ENCODE results near the gene ALK.

ALK gene

DNA sequence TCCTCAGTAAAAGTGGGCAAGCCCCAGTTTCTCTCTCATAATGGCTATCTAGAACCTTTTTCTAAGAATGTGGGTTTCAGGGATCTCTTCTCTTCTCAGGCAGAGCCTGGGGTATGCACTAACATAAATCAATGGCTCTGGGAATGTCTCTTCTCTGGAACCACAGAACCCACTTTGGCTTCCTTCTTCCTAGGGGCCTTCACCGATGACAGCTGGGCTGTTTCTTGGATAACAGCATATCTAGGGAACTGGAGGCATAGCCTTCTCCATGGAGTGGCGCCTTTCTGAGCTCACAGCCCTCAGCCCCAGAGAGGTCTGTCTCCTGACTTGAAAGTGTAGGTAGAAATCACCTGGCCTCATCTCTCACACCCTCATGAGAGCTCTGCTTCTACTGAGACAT, 558.3 kb downstream of the ALK start:
- Histone ChIP-seq H3K27ac (ENCODE audit: extremely low read depth, low read depth, low read length) (no peak overlapping the region), H3K36me3 (ENCODE audit: control insufficient read depth in 2 of 2, insufficient read depth in 1 of 2, low read length in 2 of 2) (no peaks in the 10 kb centered on the region), H3K4me3 (ENCODE audit: low read depth, low read length) (no peak overlapping the region), H3K9me3 (ENCODE audit: control insufficient read depth, insufficient read depth, low read depth, low read length) (no peaks in the 10 kb centered on the region), H3K4me1 (ENCODE audit: control insufficient read depth, insufficient read depth, low read length) (no peaks in the 10 kb centered on the region)
- CTCF ChIA-PET: no interaction called here
- POLR2A ChIA-PET: no interaction called here
- no peak for TF ChIP-seq ZNF623 (tag by site-specific recombination; IDR thresholded peaks at IDR 0.05)
- no peak for TF ChIP-seq ZNF510 (tag by site-specific recombination; IDR thresholded peaks at IDR 0.05; ENCODE audit: insufficient replicate concordance)

- CTCF ChIA-PET: interaction anchor here (0.6 kb wide), 1 partner anchor 43 kb away, joined by 3 read pairs; no protein-coding TSS in a partner anchor
- H3K27ac ChIP-seq (ENCODE audit: extremely low read depth, low read depth, low read length): no peak overlapping the region
These were observed 560.2 kb downstream of the ALK start for GRCh38 chr2:29361231-29361630.

More at GRCh38 chr2:29361231-29361630, 560.2 kb downstream of the ALK start:
- H3K9me3 ChIP-seq (ENCODE audit: control insufficient read depth, insufficient read depth, low read depth, low read length): no peaks in the 10 kb centered on the region
- H3K4me3 ChIP-seq (ENCODE audit: low read depth, low read length): no peak overlapping the region
- no peak for TF ChIP-seq ZNF645 (tag by site-specific recombination; IDR thresholded peaks at IDR 0.05)
- TF ChIP-seq GLI2 (tag by site-specific recombination; IDR thresholded peaks at IDR 0.05; ENCODE audit: borderline replicate concordance, low read depth): no peak
- TF ChIP-seq ZNF175 (tag by site-specific recombination; IDR thresholded peaks at IDR 0.05): no peak
- TF ChIP-seq, protein P1, sequence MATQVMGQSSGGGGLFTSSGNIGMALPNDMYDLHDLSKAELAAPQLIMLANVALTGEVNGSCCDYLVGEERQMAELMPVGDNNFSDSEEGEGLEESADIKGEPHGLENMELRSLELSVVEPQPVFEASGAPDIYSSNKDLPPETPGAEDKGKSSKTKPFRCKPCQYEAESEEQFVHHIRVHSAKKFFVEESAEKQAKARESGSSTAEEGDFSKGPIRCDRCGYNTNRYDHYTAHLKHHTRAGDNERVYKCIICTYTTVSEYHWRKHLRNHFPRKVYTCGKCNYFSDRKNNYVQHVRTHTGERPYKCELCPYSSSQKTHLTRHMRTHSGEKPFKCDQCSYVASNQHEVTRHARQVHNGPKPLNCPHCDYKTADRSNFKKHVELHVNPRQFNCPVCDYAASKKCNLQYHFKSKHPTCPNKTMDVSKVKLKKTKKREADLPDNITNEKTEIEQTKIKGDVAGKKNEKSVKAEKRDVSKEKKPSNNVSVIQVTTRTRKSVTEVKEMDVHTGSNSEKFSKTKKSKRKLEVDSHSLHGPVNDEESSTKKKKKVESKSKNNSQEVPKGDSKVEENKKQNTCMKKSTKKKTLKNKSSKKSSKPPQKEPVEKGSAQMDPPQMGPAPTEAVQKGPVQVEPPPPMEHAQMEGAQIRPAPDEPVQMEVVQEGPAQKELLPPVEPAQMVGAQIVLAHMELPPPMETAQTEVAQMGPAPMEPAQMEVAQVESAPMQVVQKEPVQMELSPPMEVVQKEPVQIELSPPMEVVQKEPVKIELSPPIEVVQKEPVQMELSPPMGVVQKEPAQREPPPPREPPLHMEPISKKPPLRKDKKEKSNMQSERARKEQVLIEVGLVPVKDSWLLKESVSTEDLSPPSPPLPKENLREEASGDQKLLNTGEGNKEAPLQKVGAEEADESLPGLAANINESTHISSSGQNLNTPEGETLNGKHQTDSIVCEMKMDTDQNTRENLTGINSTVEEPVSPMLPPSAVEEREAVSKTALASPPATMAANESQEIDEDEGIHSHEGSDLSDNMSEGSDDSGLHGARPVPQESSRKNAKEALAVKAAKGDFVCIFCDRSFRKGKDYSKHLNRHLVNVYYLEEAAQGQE (tag by site-specific recombination; IDR thresholded peaks at IDR 0.05): no peak
- TF ChIP-seq ZNF350 (tag by site-specific recombination; IDR thresholded peaks at IDR 0.05): no peak
- no peak for TF ChIP-seq ZNF501 (tag by site-specific recombination; IDR thresholded peaks at IDR 0.05)
- TF ChIP-seq ZBTB44 (tag by site-specific recombination; IDR thresholded peaks at IDR 0.05): no peak
- no peak for TF ChIP-seq HOXD13 (CRISPR knock-in tag; IDR thresholded peaks at IDR 0.05; ENCODE audit: borderline replicate concordance)
- no peak for TF ChIP-seq ZNF223 (tag by site-specific recombination; IDR thresholded peaks at IDR 0.05)
- no peak for TF ChIP-seq ZNF747 (tag by site-specific recombination; IDR thresholded peaks at IDR 0.05)
- TF ChIP-seq KLF9 (tag by site-specific recombination; IDR thresholded peaks at IDR 0.05; ENCODE audit: low read depth): no peak
- TF ChIP-seq ZSCAN30 (tag by site-specific recombination; IDR thresholded peaks at IDR 0.05): no peak
- no peak for TF ChIP-seq ZBTB7A (tag by site-specific recombination; IDR thresholded peaks at IDR 0.05; ENCODE audit: low read depth)
- no peak for TF ChIP-seq ZFP41 (tag by site-specific recombination; IDR thresholded peaks at IDR 0.05; ENCODE audit: borderline replicate concordance)
- TF ChIP-seq KLF8 (tag by site-specific recombination; IDR thresholded peaks at IDR 0.05): no peak
- no peak for TF ChIP-seq ZNF529 (tag by site-specific recombination; IDR thresholded peaks at IDR 0.05; ENCODE audit: insufficient replicate concordance)
- no peak for TF ChIP-seq ZSCAN23 (tag by site-specific recombination; IDR thresholded peaks at IDR 0.05)
- no peak for TF ChIP-seq ZNF48 (tag by site-specific recombination; IDR thresholded peaks at IDR 0.05)
- no peaks in the 10 kb centered on the region for H3K36me3 ChIP-seq (ENCODE audit: control insufficient read depth in 2 of 2, insufficient read depth in 1 of 2, low read length in 2 of 2)
- no peaks in the 10 kb centered on the region for H3K4me1 ChIP-seq (ENCODE audit: control insufficient read depth, insufficient read depth, low read length)
- POLR2A ChIA-PET: no interaction called here

All from HEK293 (cell line).